GM12878 (cell line): ENCODE measurements around the gene LRRC3. TPM values are rescaled to one million over a fixed set of nuclear protein-coding genes. Genes with fewer than 3 reads are reported as not detected.

Experiments
- ATAC-seq: fragments of 200-7000 bp; cut with Tn5 transposase; 3 replicates; pipeline ENCODE4 v1.9.1; 2020; ENCODE audit warnings: mild to moderate bottlenecking, moderate library complexity
- BruUV-seq: library from RNA; stranded (reverse); fragments of 400-500 nt; replicated peaks from 2 replicates; lab custom pipeline; 2021; lab: Mats Ljungman, UMichigan
- CTCF ChIA-PET: fragments of 300-600 bp; sonication (Branson Sonifier 250); formaldehyde crosslinking; extraction: SDS; loops from one replicate; lab custom pipeline; 2021; ENCODE audit warnings: inconsistent platforms; lab: Yijun Ruan, JAX
- POLR2A ChIA-PET: fragments of 350-600 bp; formaldehyde crosslinking; extraction: SDS; loops from one replicate; lab custom pipeline; 2021; ENCODE audit warnings: inconsistent platforms; lab: Charles Lee
- RAD21 ChIA-PET: fragments of 300-600 bp; sonication (Branson Sonifier 250); formaldehyde crosslinking; loops from one replicate; lab custom pipeline; 2023; ENCODE audit warnings: antibody characterized with exemption; ENCODE audit not compliant: unreplicated experiment; lab: Charles Lee
- SMC1A ChIA-PET: fragments of 300-600 bp; sonication (Branson Sonifier 250); formaldehyde crosslinking; loops from one replicate; lab custom pipeline; 2023; ENCODE audit not compliant: unreplicated experiment, uncharacterized antibody; lab: Charles Lee
- DNase-seq: peaks from one replicate; pipeline ENCODE4 v3.0.0-alpha.2; 2011; ENCODE audit warnings: low read depth, low spot score
- FAIRE-seq: peaks from 3 replicates; lab custom pipeline; 2011; peaks lifted over from hg19 to GRCh38; lab: Jason Lieb, UNC
- H2AFZ ChIP-seq: 2 replicates; pipeline ENCODE4 v1.6.0; 2011; ENCODE audit warnings: low read depth, low read length, control low read depth; ENCODE audit not compliant: control insufficient read depth
- H3K27ac ChIP-seq: 2 replicates; pipeline ENCODE4 v1.5.1; 2011; ENCODE audit warnings: control low read depth; ENCODE audit not compliant: control insufficient read depth, insufficient read depth
- H3K27me3 ChIP-seq, 2 experiments: replicated peaks in 1 of 2; 2 replicates each; pipeline versions ENCODE4 v1.6.0 to v1.6.1; 2011; ENCODE audit warnings: low read length in 1 of 2; ENCODE audit not compliant: control insufficient read depth in 2 of 2, insufficient read depth in 2 of 2
- H3K36me3 ChIP-seq, 2 experiments: 2 replicates each; pipeline ENCODE4 v1.5.1; 2011; ENCODE audit warnings: low read length in 1 of 2; ENCODE audit not compliant: control insufficient read depth in 2 of 2, insufficient read depth in 2 of 2
- H3K4me1 ChIP-seq: 2 replicates; pipeline ENCODE4 v1.6.1; 2011; ENCODE audit warnings: mild to moderate bottlenecking, low read length, moderate library complexity, mixed read lengths; ENCODE audit not compliant: control insufficient read depth, insufficient read depth
- H3K4me2 ChIP-seq: 2 replicates; pipeline ENCODE4 v1.6.0; 2011; ENCODE audit warnings: control low read depth; ENCODE audit not compliant: control insufficient read depth, insufficient read depth
- H3K4me3 ChIP-seq: fragments of 200-600 bp; sonication (generic); 2 replicates; pipeline ENCODE4 v1.5.1; 2016
- H3K79me2 ChIP-seq: 2 replicates; pipeline ENCODE4 v1.6.0; 2011; ENCODE audit warnings: low read length; ENCODE audit not compliant: control insufficient read depth, insufficient read depth
- H3K9ac ChIP-seq: 2 replicates; pipeline ENCODE4 v1.8.0; 2011; ENCODE audit warnings: low read length, control low read depth, mixed read lengths; ENCODE audit not compliant: control insufficient read depth, insufficient read depth
- H3K9me3 ChIP-seq: replicated peaks from 3 replicates; pipeline ENCODE4 v1.5.1; 2011; ENCODE audit warnings: mild to moderate bottlenecking, low read length; ENCODE audit not compliant: control insufficient read depth, insufficient read depth
- H4K20me1 ChIP-seq: 2 replicates; pipeline ENCODE4 v1.6.0; 2011; ENCODE audit not compliant: control insufficient read depth, insufficient read depth
- BMI1 ChIP-seq: fragments of 450-650 bp; IDR thresholded peaks from 2 replicates; pipeline ENCODE4 v1.6.1; 2016; ENCODE audit warnings: mild to moderate bottlenecking, moderate library complexity, borderline replicate concordance
- DPF2 ChIP-seq: fragments of 450-650 bp; IDR thresholded peaks from 2 replicates; pipeline ENCODE4 v1.6.1; 2017; ENCODE audit warnings: mild to moderate bottlenecking
- FOXK2 ChIP-seq: fragments of 450-650 bp; IDR thresholded peaks from 2 replicates; pipeline ENCODE4 v1.6.1; 2017; ENCODE audit warnings: mild to moderate bottlenecking, moderate library complexity
- HDAC6 ChIP-seq: fragments of 200-600 bp; sonication (generic); IDR thresholded peaks from one replicate; pipeline ENCODE4 v1.8.0; 2017; ENCODE audit warnings: antibody characterized with exemption; ENCODE audit not compliant: unreplicated experiment
- IKZF1 ChIP-seq: fragments of 450-650 bp; conservative IDR thresholded peaks from 2 replicates; pipeline ENCODE4 v1.6.1; 2017; ENCODE audit warnings: antibody characterized with exemption, mild to moderate bottlenecking
- IRF4 ChIP-seq: IDR thresholded peaks from 2 replicates; pipeline ENCODE4 v1.6.1; 2011; ENCODE audit warnings: low read depth, low read length
- JUNB ChIP-seq: IDR thresholded peaks from 2 replicates; pipeline ENCODE4 v1.6.1; 2016; ENCODE audit warnings: antibody characterized with exemption, mild to moderate bottlenecking
- KAT2A ChIP-seq: conservative IDR thresholded peaks from 2 replicates; pipeline ENCODE4 v1.6.1; 2011; ENCODE audit warnings: low read depth, low read length; ENCODE audit not compliant: control insufficient read depth
- MEF2B ChIP-seq: fragments of 450-650 bp; IDR thresholded peaks from 2 replicates; pipeline ENCODE4 v1.6.1; 2018; ENCODE audit warnings: mild to moderate bottlenecking, moderate library complexity; ENCODE audit not compliant: partially characterized antibody, poor library complexity, severe bottlenecking
- MYB ChIP-seq: fragments of 150-350 bp; IDR thresholded peaks from 2 replicates; pipeline ENCODE4 v1.6.1; 2014; ENCODE audit warnings: mild to moderate bottlenecking, low read depth, low read length, borderline replicate concordance
- RAD21 ChIP-seq: IDR thresholded peaks from 2 replicates; pipeline ENCODE4 v1.6.1; 2011; ENCODE audit warnings: mild to moderate bottlenecking, low read depth, low read length, moderate library complexity; ENCODE audit not compliant: insufficient read depth
- SMARCA5 ChIP-seq: fragments of 450-650 bp; IDR thresholded peaks from 2 replicates; pipeline ENCODE4 v1.6.1; 2017; ENCODE audit warnings: mild to moderate bottlenecking
- SUPT20H ChIP-seq: IDR thresholded peaks from 2 replicates; pipeline ENCODE4 v1.6.1; 2011; ENCODE audit warnings: low read depth, mild to moderate bottlenecking, low read length, moderate library complexity, borderline replicate concordance; ENCODE audit not compliant: control insufficient read depth
- TCF12 ChIP-seq: IDR thresholded peaks from 2 replicates; pipeline ENCODE4 v1.6.1; 2011; ENCODE audit warnings: low read depth, mild to moderate bottlenecking, low read length
- WGBS: methylation state at CpG from one replicate; pipeline ENCODE4 v1.1.6; 2016; ENCODE audit warnings: low lambda C conversion rate; ENCODE audit not compliant: insufficient replicate concordance, insufficient coverage; ENCODE audit errors: missing lambda C conversion rate; 5-methylcytosine and 5-hydroxymethylcytosine counted together
- in situ Hi-C: fragments of 300-500 bp; cut with MboI; formaldehyde crosslinking; loops from 9 replicates; pipeline ENCODE4 v1.14.3; 2018; ENCODE audit warnings: mixed read lengths
- intact Hi-C: fragments of 100-400 bp; cut with micrococcal nuclease; formaldehyde crosslinking; loops from one replicate; pipeline ENCODE4 v1.14.2; 2022; ENCODE audit not compliant: unreplicated experiment
- polyA plus RNA-seq, 11 experiments: library from polyadenylated mRNA; depleted of rRNA in 4 of 11; unstranded in 6 of 11; stranded (reverse) in 5 of 11; fragments of >200 nt; fragmentation: Nextera tagmentation in 4 of 11; fragmentation: Illumina TruSeq in 1 of 11; extraction: Ambion mirVana in 4 of 11; extraction: Trizol in 1 of 11; gene quantifications; 1 replicate in 1 of 11; 2 replicates in 10 of 11; pipeline versions ENCODE4 v1.2.1 to v1.2.3, GENCODE V29; 2011 to 2016; ENCODE audit warnings: inconsistent platforms in 2 of 11, missing spikeins in 2 of 11, low read depth in 1 of 11
- total RNA-seq, 4 experiments: library from RNA; depleted of rRNA in 3 of 4; stranded (reverse); fragments of >200 nt in 3 of 4; fragmentation: Illumina TruSeq in 1 of 4; extraction: Trizol in 1 of 4; gene quantifications; 2 replicates each; pipeline versions ENCODE4 v1.2.1 to v1.2.3, GENCODE V29; 2013 to 2021
- TF ChIP-seq, protein P1 (sequence below): fragments of 450-650 bp; IDR thresholded peaks from 2 replicates; pipeline ENCODE4 v1.6.1; 2018; ENCODE audit warnings: mild to moderate bottlenecking, low read depth, moderate library complexity; ENCODE audit not compliant: partially characterized antibody
- TF ChIP-seq, protein P2 (sequence below): IDR thresholded peaks from 2 replicates; pipeline ENCODE4 v1.6.1; 2012; ENCODE audit warnings: low read depth, low read length, improper control_type of control experiment
- TF ChIP-seq, protein P3 (sequence below): fragments of 450-650 bp; IDR thresholded peaks from 2 replicates; pipeline ENCODE4 v1.6.1; 2016; ENCODE audit warnings: mild to moderate bottlenecking, moderate library complexity, borderline replicate concordance

The LRRC3 gene
- total and polyA plus RNA-seq, 10 of the 15 experiments (the other 5 are each of a cell fraction or from before 2014, with no cell fraction given): 0.02 to 0.31 (median 0.09) TPM; not detected in 1

DNA sequence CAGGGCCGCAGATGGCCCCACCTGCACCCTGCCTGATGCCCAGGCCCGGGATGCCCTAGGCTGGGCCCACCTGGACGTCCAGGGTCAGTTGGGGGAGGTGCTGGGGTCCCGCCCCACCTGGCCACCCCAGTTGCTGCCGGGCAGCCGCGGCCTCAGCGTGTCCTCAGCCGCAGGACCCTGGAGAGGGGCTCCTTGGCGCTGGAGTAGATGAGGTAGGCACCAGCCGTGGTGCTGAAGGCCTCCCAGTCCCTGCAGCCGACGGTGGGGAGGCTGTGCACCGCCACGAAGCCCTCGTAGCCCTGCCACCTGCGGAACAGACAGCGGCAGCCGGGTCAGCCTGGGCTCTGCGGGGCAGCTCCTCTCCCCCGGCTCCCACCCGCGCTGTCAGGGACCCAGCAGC, 44.3 kb downstream of the LRRC3 start (continued):
- TF ChIP-seq SMARCA5: no peak
- TF ChIP-seq, protein P1, sequence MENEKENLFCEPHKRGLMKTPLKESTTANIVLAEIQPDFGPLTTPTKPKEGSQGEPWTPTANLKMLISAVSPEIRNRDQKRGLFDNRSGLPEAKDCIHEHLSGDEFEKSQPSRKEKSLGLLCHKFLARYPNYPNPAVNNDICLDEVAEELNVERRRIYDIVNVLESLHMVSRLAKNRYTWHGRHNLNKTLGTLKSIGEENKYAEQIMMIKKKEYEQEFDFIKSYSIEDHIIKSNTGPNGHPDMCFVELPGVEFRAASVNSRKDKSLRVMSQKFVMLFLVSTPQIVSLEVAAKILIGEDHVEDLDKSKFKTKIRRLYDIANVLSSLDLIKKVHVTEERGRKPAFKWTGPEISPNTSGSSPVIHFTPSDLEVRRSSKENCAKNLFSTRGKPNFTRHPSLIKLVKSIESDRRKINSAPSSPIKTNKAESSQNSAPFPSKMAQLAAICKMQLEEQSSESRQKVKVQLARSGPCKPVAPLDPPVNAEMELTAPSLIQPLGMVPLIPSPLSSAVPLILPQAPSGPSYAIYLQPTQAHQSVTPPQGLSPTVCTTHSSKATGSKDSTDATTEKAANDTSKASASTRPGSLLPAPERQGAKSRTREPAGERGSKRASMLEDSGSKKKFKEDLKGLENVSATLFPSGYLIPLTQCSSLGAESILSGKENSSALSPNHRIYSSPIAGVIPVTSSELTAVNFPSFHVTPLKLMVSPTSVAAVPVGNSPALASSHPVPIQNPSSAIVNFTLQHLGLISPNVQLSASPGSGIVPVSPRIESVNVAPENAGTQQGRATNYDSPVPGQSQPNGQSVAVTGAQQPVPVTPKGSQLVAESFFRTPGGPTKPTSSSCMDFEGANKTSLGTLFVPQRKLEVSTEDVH: no peak

DNA sequence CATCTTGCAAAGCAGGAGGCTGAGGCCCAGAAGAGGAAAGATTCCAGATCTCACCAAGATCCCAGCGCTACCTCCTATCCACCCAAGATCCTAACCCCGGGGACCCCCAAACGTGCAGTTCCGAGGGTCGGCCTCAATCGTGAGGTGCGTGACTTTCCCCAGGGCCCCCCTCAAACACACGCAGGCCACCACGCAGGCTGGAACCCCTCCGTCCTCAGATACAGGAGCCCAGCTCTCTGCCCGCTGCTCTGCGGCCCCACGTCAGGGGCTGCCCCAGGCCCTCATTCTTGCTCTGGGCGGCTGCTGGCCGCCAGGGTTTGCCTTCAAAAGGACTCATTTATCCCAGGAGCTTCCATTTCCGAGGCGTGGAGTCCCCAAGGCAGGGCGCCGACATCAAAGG, 44.8 kb downstream of the LRRC3 start:
- ChIA-PET RAD21 (no interaction called here), SMC1A (no interaction called here)
- no peaks in the 10 kb centered on the region for H3K4me1 ChIP-seq
- TF ChIP-seq TCF12 (no peak), IRF4 (no peak), MYB (no peak), HDAC6 (no peak), RAD21 (no peak), FOXK2 (no peak), IKZF1 (no peak), BMI1 (no peak), MEF2B (no peak), KAT2A (no peak), SUPT20H (no peak), DPF2 (no peak), JUNB (no peak)
- TF ChIP-seq, protein P2, sequence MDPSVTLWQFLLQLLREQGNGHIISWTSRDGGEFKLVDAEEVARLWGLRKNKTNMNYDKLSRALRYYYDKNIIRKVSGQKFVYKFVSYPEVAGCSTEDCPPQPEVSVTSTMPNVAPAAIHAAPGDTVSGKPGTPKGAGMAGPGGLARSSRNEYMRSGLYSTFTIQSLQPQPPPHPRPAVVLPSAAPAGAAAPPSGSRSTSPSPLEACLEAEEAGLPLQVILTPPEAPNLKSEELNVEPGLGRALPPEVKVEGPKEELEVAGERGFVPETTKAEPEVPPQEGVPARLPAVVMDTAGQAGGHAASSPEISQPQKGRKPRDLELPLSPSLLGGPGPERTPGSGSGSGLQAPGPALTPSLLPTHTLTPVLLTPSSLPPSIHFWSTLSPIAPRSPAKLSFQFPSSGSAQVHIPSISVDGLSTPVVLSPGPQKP: no peak
- TF ChIP-seq, protein P3, sequence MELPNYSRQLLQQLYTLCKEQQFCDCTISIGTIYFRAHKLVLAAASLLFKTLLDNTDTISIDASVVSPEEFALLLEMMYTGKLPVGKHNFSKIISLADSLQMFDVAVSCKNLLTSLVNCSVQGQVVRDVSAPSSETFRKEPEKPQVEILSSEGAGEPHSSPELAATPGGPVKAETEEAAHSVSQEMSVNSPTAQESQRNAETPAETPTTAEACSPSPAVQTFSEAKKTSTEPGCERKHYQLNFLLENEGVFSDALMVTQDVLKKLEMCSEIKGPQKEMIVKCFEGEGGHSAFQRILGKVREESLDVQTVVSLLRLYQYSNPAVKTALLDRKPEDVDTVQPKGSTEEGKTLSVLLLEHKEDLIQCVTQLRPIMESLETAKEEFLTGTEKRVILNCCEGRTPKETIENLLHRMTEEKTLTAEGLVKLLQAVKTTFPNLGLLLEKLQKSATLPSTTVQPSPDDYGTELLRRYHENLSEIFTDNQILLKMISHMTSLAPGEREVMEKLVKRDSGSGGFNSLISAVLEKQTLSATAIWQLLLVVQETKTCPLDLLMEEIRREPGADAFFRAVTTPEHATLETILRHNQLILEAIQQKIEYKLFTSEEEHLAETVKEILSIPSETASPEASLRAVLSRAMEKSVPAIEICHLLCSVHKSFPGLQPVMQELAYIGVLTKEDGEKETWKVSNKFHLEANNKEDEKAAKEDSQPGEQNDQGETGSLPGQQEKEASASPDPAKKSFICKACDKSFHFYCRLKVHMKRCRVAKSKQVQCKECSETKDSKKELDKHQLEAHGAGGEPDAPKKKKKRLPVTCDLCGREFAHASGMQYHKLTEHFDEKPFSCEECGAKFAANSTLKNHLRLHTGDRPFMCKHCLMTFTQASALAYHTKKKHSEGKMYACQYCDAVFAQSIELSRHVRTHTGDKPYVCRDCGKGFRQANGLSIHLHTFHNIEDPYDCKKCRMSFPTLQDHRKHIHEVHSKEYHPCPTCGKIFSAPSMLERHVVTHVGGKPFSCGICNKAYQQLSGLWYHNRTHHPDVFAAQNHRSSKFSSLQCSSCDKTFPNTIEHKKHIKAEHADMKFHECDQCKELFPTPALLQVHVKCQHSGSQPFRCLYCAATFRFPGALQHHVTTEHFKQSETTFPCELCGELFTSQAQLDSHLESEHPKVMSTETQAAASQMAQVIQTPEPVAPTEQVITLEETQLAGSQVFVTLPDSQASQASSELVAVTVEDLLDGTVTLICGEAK: no peak

More for the DNA sequence above, 44.8 kb downstream of the LRRC3 start:
- no peak overlapping the region for H2AFZ ChIP-seq
- CTCF ChIA-PET: interaction anchor here (2.3 kb wide), 1 partner anchor 10 kb away, joined by 12 read pairs; no protein-coding TSS in a partner anchor
- H3K79me2 ChIP-seq: no peaks in the 10 kb centered on the region
- no peak for ATAC-seq
- 40% methylated on average over 19 of the region's 19 CpGs for WGBS
- no peak overlapping the region for H3K9ac ChIP-seq
- no peak for DNase-seq
- no peaks in the 10 kb centered on the region; the same call in 2 of the 3 replicates for H3K9me3 ChIP-seq
- intact Hi-C loops (no loop called here), in situ Hi-C loops (no loop called here)
- H3K4me3 ChIP-seq: no peak overlapping the region
- H3K27ac ChIP-seq: no peak overlapping the region
- H3K36me3 ChIP-seq: no peaks in the 10 kb centered on the region
- no TSS peak for BruUV-seq
- POLR2A ChIA-PET: no interaction called here
- no peak overlapping the region for H3K4me2 ChIP-seq
- no peaks in the 10 kb centered on the region; a peak in 1 of 4 replicates for H3K27me3 ChIP-seq
- no peak for FAIRE-seq
- no peaks in the 10 kb centered on the region for H4K20me1 ChIP-seq
